ENCODE results near the gene C1QTNF4.
A peak's percentile ranks its signal among the peaks of the same experiment; 100 is the strongest.

C1QTNF4 gene

GRCh38 chr11:47593492-47593933 lies 698 bp downstream of the C1QTNF4 start:
- no peak for DNase-seq (ENCODE audit: low spot score)
- H3K27ac ChIP-seq, result no peak overlapping the region
- no peak for TF ChIP-seq CTCF (IDR thresholded peaks at IDR 0.05)
- H3K4me3 ChIP-seq, result peak overlapping the region; percentile 68

DNA sequence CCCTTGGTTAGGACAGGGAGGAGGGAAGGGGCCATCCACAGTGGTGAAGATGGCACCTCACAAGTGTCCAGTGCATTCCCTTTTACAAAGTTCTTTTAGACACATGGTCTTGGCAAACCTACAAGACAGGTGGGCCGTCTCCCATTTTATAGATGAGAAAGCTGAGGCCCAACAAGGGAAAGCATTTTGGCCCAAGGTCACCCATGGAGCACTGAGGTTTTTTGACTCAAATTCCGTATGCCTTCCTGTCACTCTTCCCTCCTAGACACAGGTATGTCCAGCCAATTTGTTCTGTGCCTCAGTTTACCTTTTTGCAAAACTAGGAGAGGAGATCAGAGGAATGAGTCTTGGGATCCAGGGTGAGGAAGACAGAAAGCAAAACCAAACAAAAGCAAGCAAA lies 1.2 kb downstream of the C1QTNF4 start:
- Histone ChIP-seq H3K4me3 (no peak overlapping the region), H3K27ac (no peak overlapping the region)
- no peak for TF ChIP-seq CTCF (IDR thresholded peaks at IDR 0.05)
- no peak for DNase-seq (ENCODE audit: low spot score)

DNA sequence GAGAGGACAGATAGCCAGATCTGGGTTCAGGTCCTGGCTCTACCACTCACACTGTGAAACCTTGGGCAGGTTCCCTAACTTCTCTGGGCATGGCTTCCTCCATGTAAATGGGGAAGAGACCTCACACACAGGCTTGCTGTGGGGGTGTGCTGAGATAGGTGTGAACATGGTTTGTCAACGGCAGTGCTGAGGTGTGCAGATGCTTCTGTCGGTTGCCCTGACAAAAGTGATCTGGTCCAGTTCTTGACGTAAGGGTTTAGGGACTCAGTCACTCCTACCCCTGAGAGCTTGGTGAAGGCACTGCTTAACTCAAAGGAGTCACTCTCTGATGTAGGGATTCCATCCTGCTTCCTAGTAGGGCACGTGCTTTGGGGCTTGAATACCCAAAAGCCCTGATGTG lies 2.0 kb downstream of the C1QTNF4 start:
- Histone ChIP-seq H3K27ac (no peak overlapping the region), H3K4me3 (no peak overlapping the region)

DNA sequence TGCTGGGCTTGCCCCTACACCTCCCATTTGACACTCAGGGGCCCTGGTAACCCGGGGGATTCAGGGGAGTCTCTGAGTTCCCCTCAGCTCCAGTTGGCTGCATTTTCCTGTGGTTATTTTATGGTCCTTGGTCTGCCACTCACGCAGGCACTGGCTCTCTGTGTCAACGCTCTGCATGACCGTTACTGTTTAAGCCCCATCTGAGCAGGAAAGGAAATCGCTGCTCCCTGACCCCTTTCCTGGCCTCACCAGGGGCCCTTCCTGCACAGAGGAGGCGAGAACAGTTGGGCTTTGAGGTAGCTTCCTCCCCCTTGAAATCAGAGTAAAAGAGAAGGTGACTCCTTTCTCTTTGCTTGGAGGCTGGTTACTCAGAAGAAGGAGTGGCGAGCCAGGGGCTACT lies 2.4 kb downstream of the C1QTNF4 start:
- Histone ChIP-seq H3K27ac (no peak overlapping the region), H3K4me3 (no peak overlapping the region)
- DNase-seq (ENCODE audit: low spot score), result no peak
- TF ChIP-seq CTCF (IDR thresholded peaks at IDR 0.05), result no peak

More for the DNA sequence above, 2.0 kb downstream of the C1QTNF4 start:
- no peak for DNase-seq (ENCODE audit: low spot score)
- no peak for TF ChIP-seq CTCF (IDR thresholded peaks at IDR 0.05)

DNA sequence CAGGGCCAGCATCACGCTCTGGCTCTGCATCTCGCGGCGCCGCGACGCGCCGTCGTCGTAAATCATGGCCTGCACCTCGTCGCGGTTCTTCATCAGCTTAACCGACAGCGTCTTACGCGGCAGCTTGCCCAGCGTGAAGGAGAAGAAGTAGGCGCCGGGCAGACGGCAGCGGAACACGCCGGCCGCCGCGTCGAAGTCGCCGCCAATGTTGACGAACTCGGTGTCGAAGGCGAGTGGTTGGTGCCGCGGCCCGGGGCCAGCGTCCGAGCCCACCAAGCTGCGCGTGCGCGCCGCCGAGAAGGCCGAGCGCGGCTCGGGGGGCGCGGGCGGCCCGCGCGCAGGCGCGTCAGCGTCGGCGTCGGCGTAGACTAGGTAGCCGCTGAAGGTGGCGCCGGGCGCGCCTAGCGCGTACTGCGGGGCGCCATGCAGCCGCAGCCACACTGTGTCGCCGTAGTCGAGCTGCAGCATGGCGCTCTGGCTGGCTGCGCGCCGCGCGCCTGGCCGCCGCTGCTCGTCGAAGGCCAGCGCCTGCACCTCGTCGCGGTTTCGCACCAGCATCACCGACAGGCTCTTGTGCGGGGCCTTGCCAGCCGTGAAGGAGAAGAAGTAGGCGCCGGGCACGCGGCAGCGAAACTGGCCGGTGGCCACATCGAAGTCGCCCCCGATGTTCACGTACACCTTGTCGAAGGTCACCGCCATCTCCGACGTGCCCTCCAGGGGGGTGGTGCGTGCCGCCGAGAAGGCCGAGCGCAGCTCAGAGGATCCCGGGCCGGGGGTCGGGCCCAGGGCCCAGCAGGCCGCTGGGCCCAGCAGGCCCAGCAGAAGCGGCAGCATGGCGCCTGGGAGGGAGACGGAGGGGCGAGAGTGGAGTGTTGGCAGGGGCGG lies 4.0 kb downstream of the C1QTNF4 start:
- peak overlapping the region; percentile 32 for H3K4me3 ChIP-seq
- no peak overlapping the region for H3K27ac ChIP-seq
- no peak for TF ChIP-seq CTCF (IDR thresholded peaks at IDR 0.05)
- DNase-seq (ENCODE audit: low spot score), result no peak

DNA sequence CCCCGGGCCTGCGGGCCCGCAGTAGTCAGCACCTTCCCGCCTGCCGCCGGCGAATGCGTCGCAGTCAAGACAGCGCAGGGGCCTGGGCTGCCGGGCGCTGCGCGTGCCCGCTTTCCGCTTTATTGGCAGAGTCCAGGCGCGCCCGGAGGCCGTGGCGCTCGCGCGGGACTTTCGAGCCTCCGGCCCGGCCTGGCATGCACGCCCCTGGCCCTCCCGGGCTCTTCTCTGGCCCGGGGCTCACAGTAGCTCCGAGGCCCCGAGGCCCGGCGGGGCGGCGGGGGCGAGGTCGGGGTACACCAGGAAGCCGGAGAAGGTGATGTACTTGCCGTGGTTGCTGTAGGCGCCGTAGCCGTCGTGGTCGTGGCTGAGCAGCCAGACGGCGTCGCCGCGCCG lies 4.6 kb downstream of the C1QTNF4 start:
- no peak overlapping the region for H3K27ac ChIP-seq
- no peak for TF ChIP-seq CTCF (IDR thresholded peaks at IDR 0.05)
- DNase-seq (ENCODE audit: low spot score), result no peak
- H3K4me3 ChIP-seq, result peak overlapping the region; percentile 32

GRCh38 chr11:47589118-47589517 lies 5.1 kb downstream of the C1QTNF4 start:
- DNase-seq (ENCODE audit: low spot score), result no peak
- TF ChIP-seq CTCF (IDR thresholded peaks at IDR 0.05), result no peak
- Histone ChIP-seq H3K4me3 (peak overlapping the region; percentile 32), H3K27ac (no peak overlapping the region)
